ENCODE data around the gene IRAK1. TPM values are rescaled to one million over a fixed set of nuclear protein-coding genes. Genes with fewer than 3 reads are reported as not detected.

The IRAK1 gene
- total and polyA plus RNA-seq, 2 of the 8 experiments (the other 6 are each of a cell fraction or from before 2014, with no cell fraction given): 26.6 to 41.7 TPM

DNA sequence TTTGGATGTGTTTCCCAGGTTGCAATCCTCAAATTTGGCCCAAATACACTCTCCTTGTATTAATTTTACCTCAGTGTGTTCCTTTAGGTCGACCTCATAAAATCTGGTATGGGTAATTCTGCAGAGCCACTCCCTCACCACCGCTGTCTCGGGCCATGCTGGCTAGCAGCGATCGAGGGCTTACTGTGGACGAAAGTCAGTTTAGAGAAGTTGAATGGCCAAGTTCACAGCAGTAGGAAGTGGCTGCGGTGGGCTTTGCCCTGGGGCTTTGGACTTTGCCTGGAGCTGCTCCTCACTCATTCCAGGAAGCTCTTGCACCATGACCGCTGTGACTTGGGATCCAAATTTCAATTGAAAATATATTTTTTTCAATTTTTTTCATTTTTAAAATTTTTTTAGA lies 27.5 kb downstream of the IRAK1 start:
- H3K27me3 ChIP-seq (replicated peaks in 1 of 4; ENCODE audit: control insufficient read depth in 3 of 4, extremely low read depth in 1 of 4, insufficient read depth in 3 of 4, low read length in 3 of 4): no peaks in the 10 kb centered on the region
- no peaks in the 10 kb centered on the region for H3K4me1 ChIP-seq (replicated peaks in 1 of 4; ENCODE audit: control insufficient read depth in 3 of 4, insufficient read depth in 4 of 4, low read length in 3 of 4)
- no peak overlapping the region for H4K5ac ChIP-seq (ENCODE audit: insufficient read length, low read depth, low read length)
- H3K79me1 ChIP-seq (ENCODE audit: low read depth, low read length): no peaks in the 10 kb centered on the region
- no peak overlapping the region for H3K27ac ChIP-seq (ENCODE audit: low read depth, low read length)
- H4K20me1 ChIP-seq (replicated peaks in 1 of 2; ENCODE audit: control insufficient read depth in 1 of 2, insufficient read depth in 2 of 2, low read length in 2 of 2): no peaks in the 10 kb centered on the region
- no peak overlapping the region for H3K4me3 ChIP-seq (ENCODE audit: extremely low read depth in 1 of 4, insufficient read depth in 2 of 4, low read depth in 3 of 4, low read length in 4 of 4)
- no peak overlapping the region for H2BK5ac ChIP-seq (ENCODE audit: low read depth, low read length)
- H3K9me3 ChIP-seq (ENCODE audit: insufficient read depth in 2 of 2, low read depth in 1 of 2, low read length in 1 of 2): no peaks in the 10 kb centered on the region
- DNase-seq (ENCODE audit: low read depth in 1 of 2, low spot score in 2 of 2): no peak
- H4K91ac ChIP-seq (replicated peaks; ENCODE audit: insufficient read length, low read length): no peak overlapping the region
- no peak overlapping the region for H3K18ac ChIP-seq (ENCODE audit: extremely low read depth, low read length)
- no peak overlapping the region for H3K56ac ChIP-seq (replicated peaks; ENCODE audit: insufficient read length, low read depth, low read length)
- H3K14ac ChIP-seq (ENCODE audit: insufficient read length): no peak overlapping the region
- no peak for FAIRE-seq
- ChIA-PET POLR2A (ENCODE audit: partially characterized antibody) (no interaction called here), CTCF (ENCODE audit: partially characterized antibody) (interaction anchor here (1.1 kb wide), 1 partner anchor 18 kb away, joined by 4 read pairs; no protein-coding TSS in a partner anchor)
- H2AFZ ChIP-seq (ENCODE audit: low read length): no peak overlapping the region
- no peak overlapping the region for H3K9ac ChIP-seq (replicated peaks in 1 of 4; ENCODE audit: extremely low read depth in 1 of 4, low read depth in 3 of 4, low read length in 3 of 4)
- no peaks in the 10 kb centered on the region for H3K79me2 ChIP-seq (ENCODE audit: control insufficient read depth in 1 of 2, insufficient read depth in 2 of 2, low read length in 2 of 2)
- H3K36me3 ChIP-seq (ENCODE audit: control insufficient read depth in 2 of 4, insufficient read depth in 4 of 4, low read length in 3 of 4): no peaks in the 10 kb centered on the region
- no peak overlapping the region for H3K23ac ChIP-seq (ENCODE audit: insufficient read length)
- no peak overlapping the region for H3K4ac ChIP-seq (replicated peaks; ENCODE audit: insufficient read length, low read depth, low read length)
- no peak overlapping the region for H2BK12ac ChIP-seq (ENCODE audit: low read depth, low read length)
- H3K23me2 ChIP-seq (ENCODE audit: low read depth, low read length): no peaks in the 10 kb centered on the region; the same call in 1 of the 2 replicates
- no peak overlapping the region for H2BK15ac ChIP-seq (ENCODE audit: low read length)
- no peak overlapping the region for H2BK20ac ChIP-seq (ENCODE audit: low read length)
- no peak overlapping the region for H2BK120ac ChIP-seq (replicated peaks; ENCODE audit: low read depth, low read length)
- 92% methylated on average over 8 of the region's 8 CpGs; no CpG with 5 or more reads in 1 of the 2 experiments for WGBS, 2 experiments (ENCODE audit: extremely low coverage in 1 of 2, insufficient coverage in 1 of 2, insufficient read length in 1 of 2, insufficient replicate concordance in 2 of 2, low coverage in 1 of 2, low lambda C conversion rate in 2 of 2, missing lambda C conversion rate in 1 of 2)
- H3K4me2 ChIP-seq (ENCODE audit: insufficient read depth in 1 of 2, low read depth in 2 of 2, low read length in 2 of 2): no peak overlapping the region
- H2AK5ac ChIP-seq (ENCODE audit: low read depth, low read length): no peak overlapping the region
- no peak overlapping the region for H4K8ac ChIP-seq (ENCODE audit: extremely low read depth, insufficient read depth, low read length)
- TF ChIP-seq POLR2A (IDR thresholded peaks at IDR 0.05; ENCODE audit: control extremely low read depth in 1 of 2, low read depth in 2 of 2, low read length in 2 of 2) (no peak), SRF (IDR thresholded peaks at IDR 0.05; ENCODE audit: low read depth, low read length) (no peak), ASH2L (IDR thresholded peaks at IDR 0.05; ENCODE audit: low read length) (no peak), KDM1A (IDR thresholded peaks at IDR 0.05; ENCODE audit: borderline replicate concordance, low read length) (no peak), JUND (IDR thresholded peaks at IDR 0.05; ENCODE audit: low read length) (no peak)
